NCI-H345 treated with DMSO at 0.1 percent for 48 hours (cell line): ENCODE results near the gene RNLS.
"Not testable (repeated sequence)": the region's sequence is repeated elsewhere in the genome, so short reads cannot be mapped to it uniquely, and the experiment has no call there.

ENCODE experiments used
- DNase-seq: peaks from one replicate; lab custom pipeline; 2025; ENCODE audit not compliant: unreplicated experiment; lab: John Stamatoyannopoulos, UW

Gene RNLS

DNA sequence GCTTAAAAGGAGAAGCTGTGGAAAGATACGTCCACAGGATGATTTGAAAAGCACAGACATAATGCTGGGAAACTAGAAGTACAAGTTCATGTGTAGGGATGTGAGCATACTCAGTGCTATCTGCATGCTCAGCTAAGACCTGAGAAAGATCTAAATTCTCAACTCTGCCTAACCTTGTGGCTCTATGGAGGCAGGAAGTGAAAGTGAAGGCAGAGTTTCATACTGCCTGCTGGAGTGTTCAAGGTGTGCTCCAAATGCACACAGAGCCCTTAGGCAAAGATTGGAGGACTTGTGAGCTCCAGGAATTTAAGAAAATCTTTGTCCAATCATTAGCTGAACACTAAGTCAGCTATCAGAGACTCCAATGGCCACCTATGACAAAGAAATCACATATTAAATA lies 190.9 kb downstream of the RNLS start:
- DNase-seq: no peak

DNA sequence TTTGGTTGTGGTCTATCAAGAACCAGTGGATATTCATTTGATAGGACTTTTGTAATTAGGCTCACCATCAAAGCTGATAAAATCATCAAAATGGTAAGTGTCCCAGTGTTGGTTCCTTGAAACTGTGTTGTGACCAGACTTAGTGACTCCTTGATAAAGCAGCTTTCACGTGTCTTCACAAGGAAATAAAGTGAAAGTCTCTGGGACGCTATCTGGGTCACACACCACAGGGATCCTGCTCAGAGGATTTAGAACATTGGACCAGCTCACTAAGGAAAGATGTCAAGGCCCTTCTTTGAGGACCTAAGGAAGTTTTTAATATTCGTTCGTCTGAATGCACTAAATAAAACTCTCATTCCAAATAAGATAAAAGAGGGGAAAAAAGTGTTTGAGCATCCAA lies 193.1 kb downstream of the RNLS start:
- no peak for DNase-seq

DNA sequence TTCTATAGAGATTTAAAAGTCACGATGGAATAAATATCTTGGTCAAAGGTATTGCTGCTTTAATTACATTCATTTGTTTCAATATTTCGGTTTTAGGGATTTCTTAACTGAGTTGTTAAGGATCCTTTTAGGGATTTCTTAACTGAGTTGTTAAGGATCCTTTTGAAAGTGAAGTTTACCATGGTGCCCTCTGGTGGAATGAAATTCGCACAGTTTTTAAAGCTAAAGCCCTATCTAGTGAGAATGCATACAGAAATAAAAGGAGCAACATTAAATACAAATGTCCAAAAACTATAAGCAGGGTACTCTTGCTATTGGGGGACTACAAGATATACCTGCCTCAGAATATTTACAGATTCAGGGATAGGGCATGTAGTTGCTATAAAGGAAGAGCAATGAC lies 193.7 kb downstream of the RNLS start:
- DNase-seq: no peak

DNA sequence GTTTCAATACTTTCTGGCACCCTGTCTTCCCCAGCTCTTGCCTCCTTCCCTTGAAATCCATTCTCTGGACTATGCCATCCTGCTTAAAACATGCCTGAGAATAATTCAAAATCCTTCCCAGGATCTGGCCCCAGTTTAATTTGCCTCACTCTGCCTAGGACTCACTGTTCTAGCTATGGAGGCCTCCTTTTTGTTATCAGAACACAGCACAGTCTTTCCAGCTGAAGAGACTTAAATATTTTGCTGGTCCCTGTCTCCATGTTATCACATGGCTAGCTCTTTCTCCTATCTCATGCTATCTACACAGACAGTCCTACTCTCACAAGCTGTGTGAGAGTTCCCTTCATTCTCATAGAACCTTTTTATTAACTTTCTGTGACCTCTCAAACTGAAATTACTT lies 194.8 kb downstream of the RNLS start:
- DNase-seq: no peak

DNA sequence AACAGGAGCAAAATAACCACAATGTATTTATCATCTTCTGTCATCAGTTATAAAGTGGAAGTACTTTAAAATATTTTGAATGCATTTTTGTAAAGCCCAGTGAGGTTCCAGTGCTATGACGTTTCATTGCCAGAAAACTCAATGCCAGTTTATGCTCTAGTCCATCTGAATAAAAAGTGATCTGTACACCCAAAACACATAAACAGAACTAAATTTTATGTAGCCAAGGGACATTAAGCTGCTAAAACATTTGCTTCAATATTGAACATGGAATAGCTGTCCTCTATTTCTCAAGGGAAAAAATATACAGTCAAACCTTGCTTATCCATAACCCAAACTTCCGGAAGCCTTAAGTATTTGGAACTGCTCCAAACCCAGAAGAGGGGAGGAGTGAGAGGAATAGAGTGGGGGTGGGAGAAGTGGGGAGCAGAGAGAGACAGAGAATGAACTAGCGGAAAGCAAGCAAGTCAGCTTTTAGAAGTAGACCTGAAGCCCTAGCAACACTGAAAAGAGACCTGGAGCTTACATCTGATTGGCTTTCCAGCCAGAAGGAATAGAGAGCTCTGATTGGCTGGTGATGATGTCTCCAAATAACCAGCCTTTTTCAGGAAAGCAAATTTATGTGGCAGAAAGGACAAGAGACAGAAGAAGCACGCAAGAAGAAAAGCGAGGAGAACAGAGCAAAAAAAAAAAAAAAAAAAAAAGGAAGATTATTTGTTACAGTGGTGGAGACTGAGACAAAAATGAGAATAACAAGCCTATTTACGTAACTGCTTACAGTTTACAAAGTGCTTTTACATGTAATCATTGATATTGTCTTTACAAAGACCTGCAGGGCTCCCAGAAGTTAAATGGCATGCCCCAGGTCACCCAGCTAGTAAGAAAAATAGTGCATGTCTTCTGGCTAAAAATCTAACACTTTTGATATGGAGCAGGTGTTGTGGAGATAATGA lies 196.0 kb downstream of the RNLS start:
- DNase-seq: no peak

DNA sequence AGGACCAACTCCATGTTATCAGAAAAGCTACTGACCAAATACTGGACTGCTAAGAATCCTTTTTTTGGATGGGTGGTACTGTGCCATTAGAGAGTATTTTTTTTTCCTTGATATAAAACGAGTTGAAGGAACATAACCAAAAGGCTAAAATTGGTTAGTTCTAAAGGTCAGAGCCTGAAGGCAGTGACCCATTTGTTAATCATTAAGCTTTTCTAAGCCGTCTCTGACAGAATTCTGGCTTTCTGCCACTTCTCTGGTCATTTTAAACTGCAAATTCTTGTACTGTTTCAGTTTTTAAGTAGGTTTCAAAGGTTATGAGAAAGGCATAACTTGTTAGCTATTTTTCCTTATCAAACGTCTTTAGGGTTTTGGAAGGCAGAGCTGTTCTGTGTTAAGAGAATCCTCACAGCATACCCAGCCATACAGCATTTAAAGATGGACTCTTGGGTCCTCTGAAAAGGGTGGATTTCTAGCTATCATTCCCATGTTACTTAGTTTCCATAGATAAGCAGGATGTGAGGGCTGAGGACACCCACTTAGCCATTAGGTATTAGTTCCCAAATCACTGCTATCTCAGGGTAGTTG lies 196.8 kb downstream of the RNLS start:
- no peak for DNase-seq

DNA sequence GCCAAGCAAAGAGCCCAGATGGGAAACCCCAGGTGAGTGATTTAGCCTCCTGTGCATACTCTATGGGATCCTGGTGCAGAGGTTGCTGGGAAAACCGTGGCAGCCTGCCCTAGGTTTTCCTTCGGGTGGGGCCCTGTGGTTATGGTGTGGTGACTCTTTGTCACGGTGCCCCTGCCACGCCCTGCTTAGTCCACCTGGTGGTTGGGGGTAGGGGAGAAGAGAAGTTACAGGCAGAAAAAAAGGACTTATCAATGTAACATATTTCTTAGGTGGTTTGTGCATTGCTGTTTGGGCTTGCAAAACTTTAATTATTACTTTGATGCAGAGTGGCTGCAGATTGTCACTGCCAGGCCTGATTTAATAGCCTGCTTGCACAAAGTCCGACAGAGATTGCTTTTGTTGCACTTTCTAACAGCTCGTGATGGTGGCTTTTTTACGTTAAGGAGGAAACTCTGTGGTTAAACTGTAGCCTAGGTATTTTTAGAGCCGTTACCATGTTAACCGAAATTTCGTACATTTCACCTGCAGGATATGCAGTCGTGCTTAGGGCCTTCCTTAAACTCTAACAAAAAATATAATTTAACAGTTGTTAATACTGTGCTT lies 197.4 kb downstream of the RNLS start:
- no peak for DNase-seq

DNA sequence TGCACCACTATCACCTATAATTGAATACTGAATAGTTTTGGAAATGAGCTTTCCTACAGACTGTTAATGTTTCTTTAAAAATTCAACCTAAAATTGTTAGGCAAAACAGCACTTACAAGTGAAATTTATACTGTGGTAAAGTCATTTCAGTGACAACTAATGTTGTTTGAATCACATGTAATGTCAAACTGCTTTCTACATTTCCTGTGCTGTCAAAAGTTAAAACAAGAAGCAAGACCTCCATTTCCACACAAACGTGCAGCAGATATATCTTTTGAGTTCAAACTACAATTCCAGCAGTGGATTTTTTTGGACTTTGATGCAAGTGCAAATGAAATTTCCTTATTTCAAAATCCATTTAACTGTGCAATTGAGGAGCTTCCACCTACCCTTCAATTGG lies 199.8 kb downstream of the RNLS start:
- no peak for DNase-seq

DNA sequence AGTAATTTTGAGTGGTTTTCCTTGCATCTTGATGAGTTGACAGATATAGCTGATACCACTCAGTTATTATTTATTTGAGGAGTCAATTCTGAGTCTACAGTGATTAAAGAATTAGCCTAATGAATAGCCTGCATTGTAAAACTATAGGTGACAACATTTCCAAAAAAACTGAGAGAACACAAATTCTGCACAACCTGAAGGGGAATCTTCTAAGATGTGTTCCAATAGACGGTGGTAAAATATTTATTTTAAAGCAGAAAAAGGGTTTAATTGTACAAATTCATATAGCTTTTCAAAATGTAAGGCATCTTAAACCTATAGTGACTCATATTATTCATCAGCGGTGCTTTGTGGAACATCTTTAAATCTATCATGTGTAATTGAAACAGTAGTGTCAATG lies 200.4 kb downstream of the RNLS start:
- DNase-seq: no peak

DNA sequence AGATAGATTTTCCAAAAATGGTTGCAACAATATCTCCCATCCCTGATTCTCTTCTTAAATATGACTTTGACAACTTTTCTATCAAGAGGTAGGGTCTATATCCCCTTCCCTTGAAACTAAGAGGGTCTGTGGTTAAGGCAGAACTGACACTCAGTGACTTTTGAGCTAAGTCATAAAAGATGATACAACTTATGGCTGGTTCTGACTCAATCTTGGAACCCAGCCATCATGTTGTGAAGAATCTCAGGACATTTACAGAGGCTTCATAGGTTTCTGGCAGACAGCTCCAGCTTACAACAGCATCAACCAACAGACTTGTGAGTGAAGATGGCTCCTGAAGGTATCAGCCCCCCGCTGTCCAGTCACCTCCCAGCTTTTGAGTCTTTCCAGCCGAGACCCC lies 203.5 kb downstream of the RNLS start:
- DNase-seq: no peak

DNA sequence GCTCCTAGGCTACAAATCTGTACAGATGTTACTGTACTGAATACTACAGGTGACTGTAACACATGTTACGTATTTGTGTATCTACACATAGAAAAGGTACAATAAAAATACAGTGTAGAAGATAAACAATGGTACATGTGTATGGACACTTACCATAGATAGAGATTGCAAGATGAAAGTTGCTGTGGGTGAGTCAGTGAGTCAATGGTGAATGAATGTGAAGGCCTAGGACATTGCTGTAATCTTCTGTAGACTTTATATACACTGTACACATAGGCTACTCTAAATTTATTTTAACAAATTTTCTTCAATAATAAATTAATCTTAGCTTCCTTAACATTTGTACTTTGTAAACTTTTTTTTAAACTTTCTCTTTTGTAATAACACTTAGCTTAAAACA lies 205.6 kb downstream of the RNLS start:
- no peak for DNase-seq

DNA sequence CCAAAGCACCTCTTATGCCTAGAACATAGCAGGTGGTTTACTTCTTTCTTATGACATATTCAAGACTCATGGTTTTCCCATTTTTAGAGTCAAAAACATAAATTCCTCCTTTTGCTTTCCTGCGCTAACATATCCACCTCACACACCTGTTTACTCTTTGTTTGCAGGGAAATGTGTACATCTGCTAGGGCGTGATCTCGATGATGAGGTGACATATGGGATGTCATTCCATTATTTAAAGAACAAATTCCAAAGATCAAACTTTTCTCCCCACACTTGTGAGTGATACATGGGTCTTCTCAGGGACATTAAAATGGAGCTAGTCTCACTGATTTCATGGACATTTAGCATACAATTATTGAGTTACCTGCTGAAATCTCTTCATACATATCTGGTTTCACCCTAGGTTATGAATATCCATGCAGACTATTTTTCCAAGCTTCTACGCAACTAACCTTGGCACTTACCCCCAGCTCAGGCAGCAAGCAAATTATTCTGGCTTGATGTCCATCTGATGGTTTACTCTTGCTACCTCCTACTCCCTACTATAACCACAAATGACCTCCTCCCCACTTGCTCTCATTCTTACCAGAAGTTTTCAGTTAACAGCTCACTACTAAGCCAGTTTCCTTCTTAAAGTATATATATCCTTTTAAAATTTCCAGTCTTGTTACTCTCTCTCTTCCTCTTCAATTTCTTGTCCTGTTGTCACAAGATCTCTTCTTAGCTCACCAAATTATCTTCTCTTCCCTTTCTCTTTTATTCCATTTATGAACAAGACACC lies 208.5 kb downstream of the RNLS start:
- DNase-seq: no peak

DNA sequence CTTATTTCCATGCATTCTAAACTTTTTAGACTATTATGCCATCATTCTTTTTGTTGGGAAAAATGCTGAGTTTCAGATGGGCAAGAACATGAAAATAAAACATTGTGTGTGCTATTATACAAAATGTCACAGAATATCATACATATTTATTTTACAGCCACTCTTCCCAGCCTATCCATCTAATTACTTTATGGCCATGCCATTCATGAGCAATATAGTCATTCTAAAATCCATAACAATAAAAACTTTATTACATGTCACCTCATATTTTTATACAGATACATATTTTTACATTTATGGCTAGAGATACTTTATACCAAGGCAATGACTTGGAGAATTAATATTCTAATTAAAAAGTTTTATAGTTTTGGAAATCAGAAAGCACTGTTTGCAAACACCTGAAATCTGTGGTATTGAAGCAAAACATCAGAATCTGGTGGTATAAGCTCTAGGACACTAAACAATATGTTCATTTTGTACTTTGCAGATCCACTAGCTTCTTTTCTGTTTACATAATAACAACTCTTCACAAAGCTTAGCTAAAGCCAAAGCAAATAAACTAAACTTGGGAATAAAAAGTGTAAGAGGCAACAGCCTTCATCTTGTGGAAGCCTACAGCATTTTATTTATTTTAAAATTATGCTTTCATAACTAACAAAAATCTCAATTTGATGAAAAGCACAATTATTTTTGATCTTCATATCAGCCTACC lies 210.1 kb downstream of the RNLS start:
- no peak for DNase-seq

DNA sequence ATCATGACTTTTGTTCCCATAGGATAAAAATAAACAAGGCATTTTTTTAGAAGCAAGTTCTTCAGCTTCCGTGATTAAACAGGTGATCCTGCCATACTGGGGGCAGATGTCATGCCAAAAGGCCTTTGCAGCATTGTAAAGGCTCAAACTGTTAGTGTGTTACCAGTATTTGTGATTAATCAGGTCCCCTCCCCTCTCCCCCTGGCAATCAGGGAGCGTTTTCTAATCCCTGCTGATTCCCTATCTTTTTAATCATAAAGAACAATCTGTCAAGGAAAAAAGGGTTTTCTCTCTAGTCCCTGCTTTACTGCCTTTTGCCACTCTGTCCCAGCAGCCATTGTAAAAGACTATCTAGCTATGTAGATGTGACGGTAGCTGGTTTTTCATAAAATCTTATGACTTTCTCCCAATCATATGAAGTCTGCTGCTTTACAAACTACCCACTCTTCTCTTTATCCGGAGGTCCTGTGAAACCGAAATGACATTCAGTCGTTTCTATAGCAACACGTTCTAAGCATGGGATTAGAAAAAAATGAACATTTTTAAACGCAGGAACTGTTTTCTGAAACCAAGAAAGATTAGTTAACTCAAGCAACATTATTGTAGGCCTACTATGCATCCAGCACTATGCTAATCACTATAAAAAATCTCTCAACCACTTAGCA lies 210.9 kb downstream of the RNLS start:
- DNase-seq: no peak

DNA sequence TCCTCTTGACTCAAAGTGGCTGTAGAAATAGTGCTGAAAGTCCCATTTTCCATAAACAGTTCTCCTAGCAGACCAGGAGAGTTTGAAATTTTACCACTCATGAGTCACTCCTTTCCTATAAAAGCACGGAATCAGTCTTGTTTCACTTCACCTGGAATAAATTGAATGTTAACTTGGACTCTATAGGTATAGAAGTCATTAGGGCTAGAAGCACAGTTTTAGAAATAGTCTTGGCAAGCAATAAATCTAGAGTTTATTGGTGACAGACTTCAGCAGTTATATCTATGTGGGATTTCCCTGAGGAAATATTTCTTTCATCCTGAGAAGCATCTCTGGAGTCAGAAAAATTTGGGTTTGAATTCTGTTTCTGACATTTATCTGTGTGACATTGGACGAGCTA lies 212.4 kb downstream of the RNLS start:
- no peak for DNase-seq

DNA sequence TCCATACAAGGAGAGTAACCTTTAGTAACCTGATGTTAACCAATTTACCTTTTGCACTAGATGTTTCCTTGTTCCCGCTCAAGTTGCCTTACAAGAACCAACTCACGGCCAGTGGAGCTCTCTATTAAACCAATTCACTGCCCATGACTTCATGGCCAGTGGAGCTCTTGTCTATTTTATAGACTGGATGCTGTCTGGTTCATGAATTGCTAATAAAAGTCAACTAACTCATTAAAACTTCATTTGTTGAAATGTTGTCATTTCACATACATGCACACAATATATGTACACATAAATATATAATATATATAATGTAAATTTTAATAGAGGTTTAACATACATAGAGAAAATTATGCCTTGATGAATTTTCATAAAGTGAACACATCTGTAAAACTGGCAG lies 216.3 kb downstream of the RNLS start:
- no peak for DNase-seq

DNA sequence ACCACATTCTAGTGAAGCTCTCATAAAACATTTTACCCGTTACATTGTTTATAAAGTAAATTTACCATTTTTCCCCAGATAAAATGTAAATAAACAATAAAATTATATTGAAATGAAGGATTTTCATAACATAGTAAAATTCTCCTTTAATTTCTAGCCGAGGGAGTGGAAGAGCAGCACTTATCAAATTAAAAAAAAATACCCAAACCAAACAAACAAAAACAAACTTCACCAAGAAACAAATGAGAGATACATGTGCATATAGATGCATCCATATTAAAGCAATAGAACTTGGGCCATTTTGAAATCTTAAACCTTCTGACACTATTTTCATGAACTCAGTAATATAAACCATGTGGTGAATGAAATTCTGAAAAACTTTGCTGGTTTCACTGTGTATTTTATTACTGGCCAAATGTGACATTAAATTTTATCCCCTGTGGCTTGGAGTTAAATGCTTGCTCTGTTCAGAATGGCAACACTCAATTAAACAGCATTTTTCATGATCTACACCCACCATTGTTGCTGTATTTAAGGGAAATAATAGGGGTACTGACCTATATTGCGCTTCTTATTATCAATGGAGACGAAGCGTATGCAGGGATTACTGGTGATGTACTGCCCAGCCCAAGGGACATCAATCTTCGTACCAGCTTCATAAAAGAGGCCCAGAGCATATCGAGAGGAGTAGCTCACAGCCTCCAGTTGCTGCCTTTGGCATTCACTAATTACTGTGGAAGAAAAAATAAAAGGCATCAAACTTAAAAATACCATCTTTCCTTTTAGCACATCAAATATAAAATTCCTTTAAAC lies 220.9 kb downstream of the RNLS start:
- DNase-seq: no peak

DNA sequence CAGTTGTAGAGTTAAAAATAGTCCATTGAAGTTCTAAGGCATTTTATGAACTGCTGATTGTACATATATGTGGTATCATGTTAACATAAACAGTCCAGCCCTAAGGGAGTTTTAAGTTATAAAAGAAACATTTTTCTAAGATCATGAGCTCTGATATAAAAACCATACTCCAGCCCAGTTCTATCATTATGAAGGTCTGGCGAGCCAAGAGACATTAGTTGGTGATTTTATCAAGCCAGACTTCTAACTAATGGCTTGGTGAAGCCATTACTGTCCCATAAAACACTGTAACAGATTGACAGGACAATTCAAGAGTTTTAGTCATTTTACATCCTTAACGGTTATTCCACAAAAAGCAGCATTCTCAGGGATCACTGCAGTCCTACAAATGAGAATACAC lies 221.6 kb downstream of the RNLS start:
- DNase-seq: no peak

DNA sequence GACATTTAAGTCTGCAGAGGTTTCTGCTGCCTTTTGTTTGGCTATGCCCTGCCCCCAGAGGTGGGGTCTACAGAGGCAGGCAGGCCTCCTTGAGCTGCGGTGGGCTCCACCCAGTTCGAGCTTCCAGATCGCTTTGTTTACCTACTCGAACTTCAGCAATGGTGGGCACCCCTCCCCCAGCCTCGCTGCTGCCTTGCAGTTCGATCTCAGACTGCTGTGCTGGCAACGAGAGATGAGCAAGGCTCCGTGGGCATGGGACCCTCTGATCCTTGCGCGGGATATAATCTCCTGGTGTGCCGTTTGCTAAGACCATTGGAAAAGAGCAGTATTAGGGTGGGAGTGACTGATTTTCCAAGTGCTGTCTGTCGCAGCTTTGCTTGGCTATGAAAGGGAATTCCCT lies 227.4 kb downstream of the RNLS start:
- DNase-seq: not testable (repeated sequence)
